Measurements from ENCODE around the gene GNAT1. TPM values are rescaled to one million over a fixed set of nuclear protein-coding genes. Genes with fewer than 3 reads are reported as not detected.

The GNAT1 gene
- polyA plus RNA-seq, 1 donor: not detected

GRCh38 chr3:50231581-50231980 is 40.2 kb downstream of the GNAT1 start:
- Histone ChIP-seq H3K9me3 (ENCODE audit: control insufficient read depth, low read depth, low read length) (no peaks in the 10 kb centered on the region), H3K36me3 (ENCODE audit: control insufficient read depth, insufficient read depth, low read length) (no peaks in the 10 kb centered on the region), H3K4me3 (ENCODE audit: low read length) (no peak overlapping the region), H3K27ac (ENCODE audit: low read length) (no peak overlapping the region), H3K4me1 (ENCODE audit: control insufficient read depth, insufficient read depth, low read length) (peaks cover 10% of the 10 kb centered on the region), H3K27me3 (ENCODE audit: control insufficient read depth, insufficient read depth, low read length) (no peaks in the 10 kb centered on the region)
- 80% methylated on average over 1 of the region's 5 CpGs for WGBS (ENCODE audit: insufficient coverage, low lambda C conversion rate)
- DNase-seq: no peak

- no CpG with 5 or more reads among the region's 3 CpGs for WGBS (ENCODE audit: insufficient coverage, low lambda C conversion rate)
- Histone ChIP-seq H3K4me1 (ENCODE audit: control insufficient read depth, insufficient read depth, low read length) (peaks cover 5% of the 10 kb centered on the region), H3K27me3 (ENCODE audit: control insufficient read depth, insufficient read depth, low read length) (no peaks in the 10 kb centered on the region), H3K4me3 (ENCODE audit: low read length) (no peak overlapping the region), H3K9me3 (ENCODE audit: control insufficient read depth, low read depth, low read length) (no peaks in the 10 kb centered on the region), H3K27ac (ENCODE audit: low read length) (no peak overlapping the region), H3K36me3 (ENCODE audit: control insufficient read depth, insufficient read depth, low read length) (no peaks in the 10 kb centered on the region)
- DNase-seq: no peak
These were observed 40.9 kb downstream of the GNAT1 start for GRCh38 chr3:50232303-50232702.

- Histone ChIP-seq H3K27ac (ENCODE audit: low read length) (no peak overlapping the region), H3K4me3 (ENCODE audit: low read length) (no peak overlapping the region), H3K4me1 (ENCODE audit: control insufficient read depth, insufficient read depth, low read length) (peaks cover 10% of the 10 kb centered on the region), H3K36me3 (ENCODE audit: control insufficient read depth, insufficient read depth, low read length) (no peaks in the 10 kb centered on the region), H3K9me3 (ENCODE audit: control insufficient read depth, low read depth, low read length) (no peaks in the 10 kb centered on the region), H3K27me3 (ENCODE audit: control insufficient read depth, insufficient read depth, low read length) (no peaks in the 10 kb centered on the region)
- DNase-seq: no peak
- WGBS (ENCODE audit: insufficient coverage, low lambda C conversion rate): no CpG with 5 or more reads among the region's 4 CpGs
These were observed 41.8 kb downstream of the GNAT1 start for GRCh38 chr3:50233176-50233575.

GRCh38 chr3:50235716-50236483 is 44.5 kb downstream of the GNAT1 start, which contains the start of gene GNAI2:
Gene GNAI2, plus strand, starts transcription at chr3:50236204. Its CDS starts 132 bp downstream, at chr3:50236336.
- Histone ChIP-seq H3K27ac (ENCODE audit: low read length) (peak within 1 kb of the TSS; percentile 82), H3K9me3 (ENCODE audit: control insufficient read depth, low read depth, low read length) (no peaks in the 10 kb centered on the region), H3K4me1 (ENCODE audit: control insufficient read depth, insufficient read depth, low read length) (peaks cover 21% of the 10 kb centered on the region), H3K27me3 (ENCODE audit: control insufficient read depth, insufficient read depth, low read length) (no peaks in the 10 kb centered on the region), H3K36me3 (ENCODE audit: control insufficient read depth, insufficient read depth, low read length) (peaks cover 11% of the 10 kb centered on the region), H3K4me3 (ENCODE audit: low read length) (peak within 1 kb of the TSS; percentile 86)
- peak; percentile 99 to 100 for DNase-seq
- WGBS (ENCODE audit: insufficient coverage, low lambda C conversion rate): no CpG with 5 or more reads among the region's 75 CpGs

- no peaks in the 10 kb centered on the region for H3K9me3 ChIP-seq (ENCODE audit: control insufficient read depth, low read depth, low read length)
- DNase-seq: no peak
- peak overlapping the region; percentile 59 for H3K27ac ChIP-seq (ENCODE audit: low read length)
- H3K4me1 ChIP-seq (ENCODE audit: control insufficient read depth, insufficient read depth, low read length): peaks cover 22% of the 10 kb centered on the region
- WGBS (ENCODE audit: insufficient coverage, low lambda C conversion rate): 0% methylated on average over 4 of the region's 13 CpGs
- H3K36me3 ChIP-seq (ENCODE audit: control insufficient read depth, insufficient read depth, low read length): peaks cover 11% of the 10 kb centered on the region
- H3K4me3 ChIP-seq (ENCODE audit: low read length): peak overlapping the region; percentile 86
- H3K27me3 ChIP-seq (ENCODE audit: control insufficient read depth, insufficient read depth, low read length): no peaks in the 10 kb centered on the region
These were observed 45.2 kb downstream of the GNAT1 start for GRCh38 chr3:50236484-50237132.

- Histone ChIP-seq H3K9me3 (ENCODE audit: control insufficient read depth, low read depth, low read length) (no peaks in the 10 kb centered on the region), H3K27me3 (ENCODE audit: control insufficient read depth, insufficient read depth, low read length) (no peaks in the 10 kb centered on the region), H3K4me3 (ENCODE audit: low read length) (peak overlapping the region; percentile 86), H3K27ac (ENCODE audit: low read length) (peak overlapping the region; percentile 59), H3K36me3 (ENCODE audit: control insufficient read depth, insufficient read depth, low read length) (peaks cover 11% of the 10 kb centered on the region), H3K4me1 (ENCODE audit: control insufficient read depth, insufficient read depth, low read length) (peaks cover 24% of the 10 kb centered on the region)
- no CpG with 5 or more reads among the region's 7 CpGs for WGBS (ENCODE audit: insufficient coverage, low lambda C conversion rate)
- peak in 1 of 2 donors; percentile 49 for DNase-seq
These were observed 45.8 kb downstream of the GNAT1 start for GRCh38 chr3:50237133-50237651.

GRCh38 chr3:50237754-50238548 is 46.5 kb downstream of the GNAT1 start:
- DNase-seq: peak; percentile 70 to 78
- peak overlapping the region; percentile 86 for H3K4me3 ChIP-seq (ENCODE audit: low read length)
- peak overlapping the region; percentile 59 for H3K27ac ChIP-seq (ENCODE audit: low read length)
- H3K4me1 ChIP-seq (ENCODE audit: control insufficient read depth, insufficient read depth, low read length): peaks cover 24% of the 10 kb centered on the region
- WGBS (ENCODE audit: insufficient coverage, low lambda C conversion rate): no CpG with 5 or more reads among the region's 31 CpGs
- no peaks in the 10 kb centered on the region for H3K27me3 ChIP-seq (ENCODE audit: control insufficient read depth, insufficient read depth, low read length)
- H3K9me3 ChIP-seq (ENCODE audit: control insufficient read depth, low read depth, low read length): no peaks in the 10 kb centered on the region
- H3K36me3 ChIP-seq (ENCODE audit: control insufficient read depth, insufficient read depth, low read length): peaks cover 15% of the 10 kb centered on the region

GRCh38 chr3:50238549-50239026 is 47.2 kb downstream of the GNAT1 start:
- no peaks in the 10 kb centered on the region for H3K9me3 ChIP-seq (ENCODE audit: control insufficient read depth, low read depth, low read length)
- H3K4me1 ChIP-seq (ENCODE audit: control insufficient read depth, insufficient read depth, low read length): peaks cover 24% of the 10 kb centered on the region
- DNase-seq: peak; percentile 67 to 68
- H3K27ac ChIP-seq (ENCODE audit: low read length): peak overlapping the region; percentile 59
- WGBS (ENCODE audit: insufficient coverage, low lambda C conversion rate): no CpG with 5 or more reads among the region's 7 CpGs
- H3K4me3 ChIP-seq (ENCODE audit: low read length): peak overlapping the region; percentile 86
- H3K36me3 ChIP-seq (ENCODE audit: control insufficient read depth, insufficient read depth, low read length): peaks cover 21% of the 10 kb centered on the region
- H3K27me3 ChIP-seq (ENCODE audit: control insufficient read depth, insufficient read depth, low read length): no peaks in the 10 kb centered on the region

GRCh38 chr3:50239649-50240048 is 48.2 kb downstream of the GNAT1 start:
- Histone ChIP-seq H3K4me3 (ENCODE audit: low read length) (no peak overlapping the region), H3K4me1 (ENCODE audit: control insufficient read depth, insufficient read depth, low read length) (peaks cover 24% of the 10 kb centered on the region), H3K9me3 (ENCODE audit: control insufficient read depth, low read depth, low read length) (no peaks in the 10 kb centered on the region), H3K27me3 (ENCODE audit: control insufficient read depth, insufficient read depth, low read length) (no peaks in the 10 kb centered on the region), H3K36me3 (ENCODE audit: control insufficient read depth, insufficient read depth, low read length) (peaks cover 27% of the 10 kb centered on the region), H3K27ac (ENCODE audit: low read length) (no peak overlapping the region)
- WGBS (ENCODE audit: insufficient coverage, low lambda C conversion rate): no CpG with 5 or more reads among the region's 4 CpGs
- DNase-seq: no peak

GRCh38 chr3:50241163-50241562 is 49.8 kb downstream of the GNAT1 start:
- Histone ChIP-seq H3K36me3 (ENCODE audit: control insufficient read depth, insufficient read depth, low read length) (peaks cover 29% of the 10 kb centered on the region), H3K27ac (ENCODE audit: low read length) (no peak overlapping the region), H3K4me1 (ENCODE audit: control insufficient read depth, insufficient read depth, low read length) (peaks cover 28% of the 10 kb centered on the region), H3K9me3 (ENCODE audit: control insufficient read depth, low read depth, low read length) (no peaks in the 10 kb centered on the region), H3K27me3 (ENCODE audit: control insufficient read depth, insufficient read depth, low read length) (no peaks in the 10 kb centered on the region), H3K4me3 (ENCODE audit: low read length) (no peak overlapping the region)
- DNase-seq: no peak
- WGBS (ENCODE audit: insufficient coverage, low lambda C conversion rate): no CpG with 5 or more reads among the region's 4 CpGs

Data from large intestine (tissue), 3 donors.